ENCODE results near the gene DNAAF3. TPM values are rescaled to one million over a fixed set of nuclear protein-coding genes. Genes with fewer than 3 reads are reported as not detected.

DNAAF3 gene
- total and polyA plus RNA-seq, 2 donors: 0.37 to 0.62 TPM

DNA sequence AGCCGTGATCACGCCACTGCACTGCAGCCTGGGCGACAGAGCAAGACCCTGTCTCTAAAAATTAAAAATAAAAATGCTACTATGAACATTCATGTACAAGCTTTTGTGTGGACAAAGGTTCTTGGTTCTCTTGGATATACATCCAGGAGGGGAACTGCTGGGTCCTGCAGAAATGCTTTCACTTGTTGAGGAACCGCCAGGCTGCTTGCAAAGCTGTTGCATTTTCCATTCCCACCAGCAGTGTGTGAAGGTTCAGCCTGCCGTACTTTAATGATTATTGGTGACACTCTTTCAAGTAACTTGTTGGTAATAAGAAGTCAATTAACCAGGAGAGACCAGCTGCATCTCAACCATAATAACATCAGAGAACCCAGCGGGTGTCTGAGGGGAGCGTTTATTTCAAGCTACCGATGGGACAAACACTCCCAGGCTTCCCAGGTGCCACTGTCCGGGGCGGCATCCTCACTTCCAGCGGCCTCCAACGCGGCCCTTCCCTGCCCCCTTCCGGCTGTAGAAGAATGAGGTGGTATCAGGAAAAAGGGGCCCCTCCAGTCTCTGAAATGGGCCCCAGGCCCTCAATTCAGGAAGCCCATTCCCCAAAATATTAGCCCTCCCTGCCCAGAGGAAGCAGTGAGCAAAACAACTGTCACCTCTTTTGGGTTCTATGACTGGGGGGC lies 33.8 kb downstream of the DNAAF3 start:
- Histone ChIP-seq H3K27ac (ENCODE audit: low read depth) (no peak overlapping the region), H3K36me3 (ENCODE audit: insufficient read depth) (no peaks in the 10 kb centered on the region), H3K4me1 (ENCODE audit: insufficient read depth) (no peaks in the 10 kb centered on the region), H3K4me3 (ENCODE audit: low read depth, low read length) (no peak overlapping the region)
- 47% methylated on average over 14 of the region's 14 CpGs for WGBS
- DNase-seq (ENCODE audit: extremely low spot score): no peak

DNA sequence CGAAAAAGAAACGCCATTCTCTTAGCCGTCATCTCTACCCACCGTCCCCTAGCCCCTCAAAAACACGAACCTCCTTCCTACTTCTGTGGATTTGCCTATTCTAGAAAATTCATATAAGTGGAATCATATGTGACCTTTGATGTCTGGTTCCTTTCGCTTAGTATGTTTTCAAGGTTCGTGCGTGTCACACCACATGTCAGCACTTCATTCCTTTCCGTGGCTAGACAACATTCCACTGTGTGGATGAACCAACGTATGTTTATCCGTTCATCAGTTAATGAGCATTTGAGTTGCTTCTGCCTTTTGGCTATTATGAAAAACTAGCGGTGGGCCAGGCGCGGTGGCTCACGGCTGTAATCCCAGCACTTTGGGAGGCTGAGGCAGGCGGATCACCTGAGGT lies 35.0 kb downstream of the DNAAF3 start:
- Histone ChIP-seq H3K27ac (ENCODE audit: low read depth) (no peak overlapping the region), H3K36me3 (ENCODE audit: insufficient read depth) (no peaks in the 10 kb centered on the region), H3K4me3 (ENCODE audit: low read depth, low read length) (no peak overlapping the region), H3K4me1 (ENCODE audit: insufficient read depth) (no peaks in the 10 kb centered on the region)
- WGBS: 71% methylated on average over 16 of the region's 16 CpGs
- DNase-seq (ENCODE audit: extremely low spot score): no peak

DNA sequence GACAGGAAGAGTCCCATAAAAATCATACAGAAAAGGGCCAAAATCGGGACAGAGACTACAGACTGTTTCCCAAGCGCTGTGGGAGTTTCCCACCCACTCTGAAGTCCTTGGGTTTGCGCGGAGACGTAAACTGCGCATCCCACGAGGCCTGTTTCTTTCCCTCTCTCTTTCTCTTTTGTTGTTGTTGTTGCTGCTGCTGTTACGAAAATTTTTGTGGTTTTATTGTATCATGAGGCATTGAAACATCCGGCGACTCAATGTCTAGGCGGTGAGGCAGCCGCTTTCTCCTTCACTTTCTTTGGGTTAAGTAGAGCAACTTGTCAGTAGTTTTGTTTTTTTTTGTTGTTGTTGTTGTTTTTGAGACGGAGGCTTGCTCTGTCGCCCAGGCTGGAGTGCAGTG lies 47.4 kb downstream of the DNAAF3 start:
- WGBS: 74% methylated on average over 14 of the region's 14 CpGs
- H3K36me3 ChIP-seq (ENCODE audit: insufficient read depth): no peaks in the 10 kb centered on the region
- no peaks in the 10 kb centered on the region for H3K4me1 ChIP-seq (ENCODE audit: insufficient read depth)
- no peak for DNase-seq (ENCODE audit: extremely low spot score)
- no peak overlapping the region for H3K4me3 ChIP-seq (ENCODE audit: low read depth, low read length)
- no peak overlapping the region for H3K27ac ChIP-seq (ENCODE audit: low read depth)

DNA sequence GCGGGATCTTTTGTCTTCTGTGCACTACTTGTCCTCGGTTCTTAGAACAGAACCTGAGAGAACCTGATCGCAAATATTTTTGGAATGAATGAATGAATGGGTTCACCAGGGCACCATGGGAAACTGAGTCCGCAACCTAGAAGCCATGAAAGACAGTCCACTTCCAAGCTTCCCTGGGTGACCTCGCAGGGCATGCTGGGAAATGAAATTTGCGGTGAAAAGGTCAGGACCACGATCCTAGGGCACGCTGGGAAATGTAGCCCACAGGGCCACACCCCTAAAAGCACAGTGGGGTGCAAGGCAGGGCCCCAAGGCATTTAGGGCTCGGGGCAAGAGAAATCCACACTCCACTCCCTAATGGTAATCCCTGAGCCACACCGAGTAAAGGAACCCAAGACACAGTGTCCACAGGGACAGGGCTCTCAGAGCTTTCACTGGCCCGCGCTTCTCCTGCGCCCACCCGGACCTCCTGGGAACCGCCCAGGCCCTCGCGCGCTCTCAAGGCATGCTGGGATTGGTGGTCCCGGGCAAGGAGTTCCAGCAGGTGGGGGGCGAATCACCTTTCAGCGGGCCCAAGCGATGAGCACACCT lies 47.9 kb downstream of the DNAAF3 start:
- peak; percentile 10 for DNase-seq (ENCODE audit: extremely low spot score)
- Histone ChIP-seq H3K36me3 (ENCODE audit: insufficient read depth) (no peaks in the 10 kb centered on the region), H3K27ac (ENCODE audit: low read depth) (no peak overlapping the region), H3K4me3 (ENCODE audit: low read depth, low read length) (peak overlapping the region; percentile 44), H3K4me1 (ENCODE audit: insufficient read depth) (no peaks in the 10 kb centered on the region)
- 11% methylated on average over 22 of the region's 22 CpGs for WGBS

DNA sequence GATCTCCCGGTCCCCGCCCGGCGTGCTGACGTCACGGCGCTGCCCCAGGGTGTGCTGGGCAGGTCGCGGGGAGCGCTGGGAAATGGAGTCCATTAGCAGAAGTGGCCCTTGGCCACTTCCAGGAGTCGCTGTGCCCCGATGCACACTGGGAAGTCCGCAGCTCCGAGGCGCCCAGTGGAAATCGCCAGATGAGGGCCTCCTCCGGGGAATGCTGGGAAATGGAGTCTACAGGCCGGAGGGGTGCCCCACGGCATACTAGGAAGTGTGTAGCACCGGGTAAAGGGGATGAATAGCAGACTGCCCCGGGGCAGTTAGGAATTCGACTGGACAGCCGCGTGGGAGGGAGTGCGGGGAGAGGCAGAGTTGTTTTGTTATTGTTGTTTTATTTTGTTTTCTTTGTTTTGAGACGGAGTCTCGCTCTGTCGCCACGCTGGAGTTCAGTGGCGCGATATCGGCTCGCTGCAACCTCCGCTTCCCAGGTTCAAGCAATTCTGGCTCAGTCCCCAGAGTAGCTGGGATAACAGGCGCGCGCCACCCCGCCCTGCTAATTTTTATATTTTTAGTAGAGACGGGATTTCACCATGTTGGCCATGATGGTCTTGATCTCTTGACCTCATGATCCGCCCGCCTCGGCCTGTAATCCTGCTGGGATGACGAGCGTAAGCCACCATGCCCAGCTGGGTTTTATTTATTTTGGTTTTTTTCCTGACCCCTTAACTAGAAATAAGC lies 48.6 kb downstream of the DNAAF3 start:
- DNase-seq (ENCODE audit: extremely low spot score): peak; percentile 95
- Histone ChIP-seq H3K4me3 (ENCODE audit: low read depth, low read length) (peak overlapping the region; percentile 96), H3K27ac (ENCODE audit: low read depth) (peak overlapping the region; percentile 35), H3K4me1 (ENCODE audit: insufficient read depth) (no peaks in the 10 kb centered on the region), H3K36me3 (ENCODE audit: insufficient read depth) (no peaks in the 10 kb centered on the region)
- under 1% methylated on average over 44 of the region's 44 CpGs for WGBS

DNA sequence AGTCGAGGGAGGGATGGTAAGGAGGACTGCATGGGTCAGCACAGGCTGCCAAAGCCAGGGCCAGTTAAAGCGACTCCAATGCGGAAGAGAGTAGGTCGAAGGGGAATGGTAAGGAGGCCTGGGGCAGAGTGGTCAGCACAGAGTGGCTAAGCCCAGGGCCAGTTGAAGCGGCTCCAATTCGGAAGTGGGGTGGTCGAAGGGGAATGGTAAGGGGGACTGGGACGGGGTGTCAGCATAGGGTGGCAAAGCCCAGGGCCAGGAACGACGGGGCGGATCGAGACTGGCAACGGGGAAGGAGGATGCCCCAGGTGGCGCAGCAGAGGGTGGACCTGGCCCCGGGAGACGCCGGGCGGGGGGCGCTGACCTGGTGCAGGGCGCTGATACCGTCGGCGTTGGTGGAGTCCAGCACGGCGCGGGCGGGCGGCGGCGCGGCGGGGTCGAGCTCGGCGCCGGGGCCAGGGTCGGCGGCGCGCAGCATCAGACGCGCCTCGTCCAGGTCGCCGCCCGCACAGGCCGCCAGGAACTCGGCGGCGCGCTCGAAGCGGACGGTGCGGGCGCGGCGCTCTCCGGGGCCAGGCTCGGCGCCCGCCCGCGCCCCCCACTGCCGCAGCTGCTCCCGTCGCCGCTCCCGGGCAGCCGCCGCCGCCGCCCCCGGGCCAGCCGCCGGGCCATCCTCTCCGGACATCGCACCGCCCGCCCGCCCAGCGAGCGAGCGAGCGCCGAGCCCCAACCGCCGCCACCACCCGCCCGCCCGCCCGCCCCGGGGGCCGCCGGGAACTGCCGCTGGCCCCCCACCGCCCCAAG lies 49.4 kb downstream of the DNAAF3 start, which contains the start of gene PPP1R12C:
Gene PPP1R12C (minus strand): TSS at position 779 of the 804 bp plus-strand sequence. CDS start 94 bp downstream, at position 685.
- Histone ChIP-seq H3K4me3 (ENCODE audit: low read depth, low read length) (peak within 1 kb of the TSS; percentile 96), H3K27ac (ENCODE audit: low read depth) (peak within 1 kb of the TSS; percentile 80), H3K4me1 (ENCODE audit: insufficient read depth) (no peaks in the 10 kb centered on the region), H3K36me3 (ENCODE audit: insufficient read depth) (no peaks in the 10 kb centered on the region)
- under 1% methylated on average over 97 of the region's 97 CpGs for WGBS
- DNase-seq (ENCODE audit: extremely low spot score): no peak

DNA sequence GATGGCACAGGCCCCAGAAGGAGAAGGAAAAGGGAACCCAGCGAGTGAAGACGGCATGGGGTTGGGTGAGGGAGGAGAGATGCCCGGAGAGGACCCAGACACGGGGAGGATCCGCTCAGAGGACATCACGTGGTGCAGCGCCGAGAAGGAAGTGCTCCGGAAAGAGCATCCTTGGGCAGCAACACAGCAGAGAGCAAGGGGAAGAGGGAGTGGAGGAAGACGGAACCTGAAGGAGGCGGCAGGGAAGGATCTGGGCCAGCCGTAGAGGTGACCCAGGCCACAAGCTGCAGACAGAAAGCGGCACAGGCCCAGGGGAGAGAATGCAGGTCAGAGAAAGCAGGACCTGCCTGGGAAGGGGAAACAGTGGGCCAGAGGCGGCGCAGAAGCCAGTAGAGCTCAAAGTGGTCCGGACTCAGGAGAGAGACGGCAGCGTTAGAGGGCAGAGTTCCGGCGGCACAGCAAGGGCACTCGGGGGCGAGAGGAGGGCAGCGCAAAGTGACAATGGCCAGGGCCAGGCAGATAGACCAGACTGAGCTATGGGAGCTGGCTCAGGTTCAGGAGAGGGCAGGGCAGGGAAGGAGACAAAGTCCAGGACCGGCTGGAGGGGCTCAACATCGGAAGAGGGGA lies 50.1 kb downstream of the DNAAF3 start:
- under 1% methylated on average over 25 of the region's 25 CpGs for whole genome bisulfite sequencing
- DNase-seq (ENCODE audit: extremely low spot score): no peak
- no peaks in the 10 kb centered on the region for H3K4me1 ChIP-seq (ENCODE audit: insufficient read depth)

DNA sequence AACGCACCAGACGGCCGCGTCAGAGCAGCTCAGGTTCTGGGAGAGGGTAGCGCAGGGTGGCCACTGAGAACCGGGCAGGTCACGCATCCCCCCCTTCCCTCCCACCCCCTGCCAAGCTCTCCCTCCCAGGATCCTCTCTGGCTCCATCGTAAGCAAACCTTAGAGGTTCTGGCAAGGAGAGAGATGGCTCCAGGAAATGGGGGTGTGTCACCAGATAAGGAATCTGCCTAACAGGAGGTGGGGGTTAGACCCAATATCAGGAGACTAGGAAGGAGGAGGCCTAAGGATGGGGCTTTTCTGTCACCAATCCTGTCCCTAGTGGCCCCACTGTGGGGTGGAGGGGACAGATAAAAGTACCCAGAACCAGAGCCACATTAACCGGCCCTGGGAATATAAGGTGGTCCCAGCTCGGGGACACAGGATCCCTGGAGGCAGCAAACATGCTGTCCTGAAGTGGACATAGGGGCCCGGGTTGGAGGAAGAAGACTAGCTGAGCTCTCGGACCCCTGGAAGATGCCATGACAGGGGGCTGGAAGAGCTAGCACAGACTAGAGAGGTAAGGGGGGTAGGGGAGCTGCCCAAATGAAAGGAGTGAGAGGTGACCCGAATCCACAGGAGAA lies 50.9 kb downstream of the DNAAF3 start:
- WGBS: 30% methylated on average over 13 of the region's 13 CpGs
- no peak overlapping the region for H3K27ac ChIP-seq (ENCODE audit: low read depth)
- H3K4me1 ChIP-seq (ENCODE audit: insufficient read depth): no peaks in the 10 kb centered on the region
- no peak for DNase-seq (ENCODE audit: extremely low spot score)
- H3K36me3 ChIP-seq (ENCODE audit: insufficient read depth): no peaks in the 10 kb centered on the region
- peak overlapping the region; percentile 96 for H3K4me3 ChIP-seq (ENCODE audit: low read depth, low read length)

More for the DNA sequence above, 50.1 kb downstream of the DNAAF3 start:
- Histone ChIP-seq H3K4me3 (ENCODE audit: low read depth, low read length) (peak overlapping the region; percentile 96), H3K27ac (ENCODE audit: low read depth) (peak overlapping the region; percentile 80), H3K36me3 (ENCODE audit: insufficient read depth) (no peaks in the 10 kb centered on the region)

DNA sequence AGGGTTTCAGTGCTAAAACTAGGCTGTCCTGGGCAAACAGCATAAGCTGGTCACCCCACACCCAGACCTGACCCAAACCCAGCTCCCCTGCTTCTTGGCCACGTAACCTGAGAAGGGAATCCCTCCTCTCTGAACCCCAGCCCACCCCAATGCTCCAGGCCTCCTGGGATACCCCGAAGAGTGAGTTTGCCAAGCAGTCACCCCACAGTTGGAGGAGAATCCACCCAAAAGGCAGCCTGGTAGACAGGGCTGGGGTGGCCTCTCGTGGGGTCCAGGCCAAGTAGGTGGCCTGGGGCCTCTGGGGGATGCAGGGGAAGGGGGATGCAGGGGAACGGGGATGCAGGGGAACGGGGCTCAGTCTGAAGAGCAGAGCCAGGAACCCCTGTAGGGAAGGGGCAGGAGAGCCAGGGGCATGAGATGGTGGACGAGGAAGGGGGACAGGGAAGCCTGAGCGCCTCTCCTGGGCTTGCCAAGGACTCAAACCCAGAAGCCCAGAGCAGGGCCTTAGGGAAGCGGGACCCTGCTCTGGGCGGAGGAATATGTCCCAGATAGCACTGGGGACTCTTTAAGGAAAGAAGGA lies 51.8 kb downstream of the DNAAF3 start:
- WGBS: 70% methylated on average over 9 of the region's 9 CpGs
- H3K36me3 ChIP-seq (ENCODE audit: insufficient read depth): no peaks in the 10 kb centered on the region

DNA sequence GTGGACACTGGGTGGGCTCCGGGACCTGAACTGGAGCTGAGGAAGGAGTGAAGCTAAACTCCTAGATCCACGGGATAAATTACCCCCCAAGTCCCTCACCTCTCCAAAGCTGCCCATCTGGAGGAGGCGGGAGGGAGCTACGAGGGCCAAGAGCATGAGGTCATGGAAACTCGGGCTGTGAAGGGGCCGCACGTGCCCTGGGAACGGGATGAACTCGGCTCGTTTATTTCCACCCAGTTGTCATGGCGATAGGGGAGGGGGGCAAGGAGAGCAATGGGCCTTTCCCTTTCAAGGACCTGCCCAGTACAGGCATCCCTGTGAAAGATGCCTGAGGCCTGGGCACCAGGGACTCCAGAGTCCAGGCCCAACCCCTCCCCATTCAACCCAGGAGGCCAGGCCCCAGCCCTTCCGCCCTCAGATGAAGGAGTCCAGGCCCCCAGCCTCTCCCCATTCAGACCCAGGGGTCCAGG lies 52.8 kb downstream of the DNAAF3 start:
- 20% methylated on average over 12 of the region's 12 CpGs for WGBS
- Histone ChIP-seq H3K36me3 (ENCODE audit: insufficient read depth) (no peaks in the 10 kb centered on the region), H3K4me3 (ENCODE audit: low read depth, low read length) (no peak overlapping the region), H3K4me1 (ENCODE audit: insufficient read depth) (no peaks in the 10 kb centered on the region), H3K27ac (ENCODE audit: low read depth) (peak overlapping the region; percentile 60)
- peak; percentile 73 for DNase-seq (ENCODE audit: extremely low spot score)

More for the DNA sequence above, 51.8 kb downstream of the DNAAF3 start:
- no peak for DNase-seq (ENCODE audit: extremely low spot score)
- Histone ChIP-seq H3K27ac (ENCODE audit: low read depth) (no peak overlapping the region), H3K4me3 (ENCODE audit: low read depth, low read length) (no peak overlapping the region), H3K4me1 (ENCODE audit: insufficient read depth) (no peaks in the 10 kb centered on the region)

DNA sequence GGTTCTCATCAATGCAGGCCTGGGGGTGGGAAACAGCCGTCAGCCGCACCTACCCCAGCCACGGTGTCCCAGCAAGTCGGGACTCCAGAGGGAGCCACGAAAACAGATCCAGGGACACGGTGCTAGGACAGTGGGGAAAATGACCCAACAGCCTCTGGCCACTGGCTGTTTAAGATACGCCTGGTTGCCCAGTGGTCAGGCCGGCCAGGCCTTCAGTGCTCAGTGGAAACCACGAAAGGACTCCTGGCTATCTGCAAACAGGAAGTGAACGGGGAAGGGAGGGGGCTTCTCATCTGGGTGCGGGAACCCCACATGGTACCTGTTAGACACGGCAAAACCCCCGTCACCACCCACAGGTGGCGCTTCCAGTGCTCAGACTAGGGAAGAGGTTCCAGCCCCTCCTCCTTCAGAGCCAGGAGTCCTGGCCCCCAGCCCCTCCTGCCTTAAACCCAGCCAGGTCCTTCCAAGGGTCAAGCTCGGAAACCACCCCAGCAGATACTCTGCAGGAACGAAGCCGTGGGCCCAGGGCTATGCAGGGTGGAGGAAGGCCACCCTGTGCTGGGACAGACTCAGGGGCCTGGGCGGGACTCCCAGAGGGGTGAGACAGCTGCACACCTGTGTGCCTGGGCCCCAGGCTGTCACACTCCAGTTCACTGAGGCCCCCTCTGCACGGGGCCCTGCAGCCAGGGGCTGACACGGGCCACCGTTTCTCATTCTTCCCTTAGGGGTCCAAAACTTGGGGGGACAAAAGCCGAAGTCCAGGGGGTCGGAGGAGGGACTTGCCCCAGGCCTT lies 53.4 kb downstream of the DNAAF3 start:
- Histone ChIP-seq H3K4me1 (ENCODE audit: insufficient read depth) (no peaks in the 10 kb centered on the region), H3K4me3 (ENCODE audit: low read depth, low read length) (no peak overlapping the region), H3K36me3 (ENCODE audit: insufficient read depth) (no peaks in the 10 kb centered on the region), H3K27ac (ENCODE audit: low read depth) (peak overlapping the region; percentile 60)
- DNase-seq (ENCODE audit: extremely low spot score): no peak
- WGBS: 54% methylated on average over 23 of the region's 23 CpGs
